Measurements from ENCODE around the gene RUSF1. TPM values are rescaled to one million over a fixed set of nuclear protein-coding genes. Genes with fewer than 3 reads are reported as not detected.

Gene RUSF1
- total and polyA plus RNA-seq, 8 donors, result 58.2 to 87.2 (median 77.7) TPM

DNA sequence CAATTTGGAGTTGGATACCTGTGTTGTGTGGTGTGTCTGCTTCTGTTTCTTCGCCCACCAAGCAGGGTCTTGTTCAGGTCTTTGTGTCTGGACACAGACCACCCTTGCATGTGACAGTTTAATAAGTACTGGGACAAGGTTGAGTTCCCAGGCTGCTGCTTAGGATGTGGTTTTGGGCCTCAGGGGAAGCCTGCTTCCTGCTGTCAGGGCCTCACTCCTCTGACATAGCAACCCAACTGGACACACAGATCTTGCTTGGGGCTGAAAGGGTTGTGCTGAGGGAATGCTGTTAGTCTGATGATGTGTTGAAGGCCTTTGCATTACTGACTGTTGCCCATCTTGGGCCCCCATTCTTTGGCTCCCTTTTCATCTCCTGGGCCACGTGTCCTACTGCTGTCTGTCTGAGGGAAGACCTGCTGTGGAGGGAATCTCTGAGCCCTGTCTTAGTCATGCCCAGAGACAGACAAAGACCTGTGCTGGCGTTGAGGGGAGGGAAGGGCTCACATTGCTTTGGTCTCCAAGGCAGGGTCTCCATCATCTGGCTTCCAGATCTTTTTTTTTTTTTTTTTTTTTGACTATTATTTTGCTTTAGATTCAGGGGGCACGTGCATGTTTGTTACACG lies 40.9 kb downstream of the RUSF1 start:
- DNase-seq (no peak), ATAC-seq (no peak)
- TF ChIP-seq, protein P1, sequence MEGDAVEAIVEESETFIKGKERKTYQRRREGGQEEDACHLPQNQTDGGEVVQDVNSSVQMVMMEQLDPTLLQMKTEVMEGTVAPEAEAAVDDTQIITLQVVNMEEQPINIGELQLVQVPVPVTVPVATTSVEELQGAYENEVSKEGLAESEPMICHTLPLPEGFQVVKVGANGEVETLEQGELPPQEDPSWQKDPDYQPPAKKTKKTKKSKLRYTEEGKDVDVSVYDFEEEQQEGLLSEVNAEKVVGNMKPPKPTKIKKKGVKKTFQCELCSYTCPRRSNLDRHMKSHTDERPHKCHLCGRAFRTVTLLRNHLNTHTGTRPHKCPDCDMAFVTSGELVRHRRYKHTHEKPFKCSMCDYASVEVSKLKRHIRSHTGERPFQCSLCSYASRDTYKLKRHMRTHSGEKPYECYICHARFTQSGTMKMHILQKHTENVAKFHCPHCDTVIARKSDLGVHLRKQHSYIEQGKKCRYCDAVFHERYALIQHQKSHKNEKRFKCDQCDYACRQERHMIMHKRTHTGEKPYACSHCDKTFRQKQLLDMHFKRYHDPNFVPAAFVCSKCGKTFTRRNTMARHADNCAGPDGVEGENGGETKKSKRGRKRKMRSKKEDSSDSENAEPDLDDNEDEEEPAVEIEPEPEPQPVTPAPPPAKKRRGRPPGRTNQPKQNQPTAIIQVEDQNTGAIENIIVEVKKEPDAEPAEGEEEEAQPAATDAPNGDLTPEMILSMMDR (IDR thresholded peaks at IDR 0.05), result no peak
- intact Hi-C loops (cut with DNase I), result no loop called here
- H3K4me1 ChIP-seq, result peaks cover 6 to 18% of the 10 kb centered on the region in 2 donors
- no peaks in the 10 kb centered on the region for H3K9me3 ChIP-seq
- H3K27me3 ChIP-seq, result peaks cover 0 to 11% of the 10 kb centered on the region in 2 donors
- no peak overlapping the region for H3K27ac ChIP-seq
- peaks cover 0 to 51% of the 10 kb centered on the region in 2 donors for H3K36me3 ChIP-seq
- H3K4me3 ChIP-seq, result no peak overlapping the region

DNA sequence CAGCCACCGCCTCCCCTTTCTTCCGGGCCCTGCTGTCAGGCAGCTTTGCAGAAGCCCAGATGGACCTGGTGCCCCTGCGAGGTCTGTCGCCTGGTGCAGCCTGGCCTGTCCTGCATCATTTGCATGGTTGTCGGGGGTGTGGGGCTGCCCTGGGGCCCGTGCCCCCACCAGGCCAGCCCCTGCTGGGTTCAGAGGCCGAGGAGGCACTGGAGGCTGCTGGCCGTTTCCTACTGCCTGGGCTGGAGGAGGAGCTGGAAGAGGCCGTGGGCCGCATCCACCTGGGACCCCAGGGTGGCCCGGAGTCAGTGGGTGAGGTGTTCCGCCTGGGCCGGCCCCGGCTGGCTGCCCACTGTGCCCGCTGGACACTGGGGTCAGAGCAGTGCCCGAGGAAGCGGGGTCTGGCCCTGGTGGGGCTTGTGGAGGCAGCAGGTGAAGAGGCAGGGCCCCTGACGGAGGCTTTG lies 41.8 kb downstream of the RUSF1 start:
- no peak overlapping the region for H3K4me3 ChIP-seq
- intact Hi-C loops (cut with DNase I), result no loop called here
- no peak for ATAC-seq

DNA sequence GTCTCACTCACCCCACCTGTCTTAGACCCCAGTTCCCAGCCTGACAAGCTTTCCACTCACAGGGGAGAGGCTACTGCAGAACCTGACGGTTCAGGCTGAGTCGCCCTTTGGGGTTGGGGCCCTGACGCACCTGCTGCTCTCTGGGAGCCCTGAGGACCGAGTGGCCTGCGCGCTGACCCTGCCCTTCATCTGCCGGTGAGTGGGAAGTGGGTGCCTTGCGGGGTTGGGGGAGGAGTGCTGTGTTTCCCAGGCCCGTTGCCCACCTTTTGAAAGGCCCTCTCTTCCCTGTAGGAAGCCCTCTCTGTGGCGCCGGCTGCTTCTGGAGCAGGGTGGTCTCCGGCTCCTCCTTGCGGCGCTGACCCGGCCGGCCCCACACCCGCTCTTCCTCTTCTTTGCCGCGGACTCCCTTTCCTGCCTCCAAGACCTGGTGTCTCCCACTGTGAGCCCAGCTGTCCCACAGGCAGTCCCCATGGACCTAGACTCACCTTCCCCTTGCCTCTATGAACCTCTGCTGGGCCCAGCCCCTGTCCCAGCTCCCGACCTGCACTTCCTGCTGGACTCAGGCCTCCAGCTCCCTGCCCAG lies 42.3 kb downstream of the RUSF1 start:
- H3K4me1 ChIP-seq, result peaks cover 0 to 13% of the 10 kb centered on the region in 2 donors
- DNase-seq, result no peak
- peaks cover 0 to 57% of the 10 kb centered on the region in 2 donors for H3K36me3 ChIP-seq
- H3K4me3 ChIP-seq, result no peak overlapping the region
- no peaks in the 10 kb centered on the region for H3K9me3 ChIP-seq
- no peaks in the 10 kb centered on the region for H3K27me3 ChIP-seq
- H3K27ac ChIP-seq, result no peak overlapping the region
- TF ChIP-seq, protein P1 (IDR thresholded peaks at IDR 0.05), result no peak
- intact Hi-C loops (cut with DNase I), result no loop called here
- no peak for ATAC-seq

More for the DNA sequence above, 41.8 kb downstream of the RUSF1 start:
- no peak for DNase-seq
- Histone ChIP-seq H3K27ac (no peak overlapping the region), H3K4me1 (peaks cover 5 to 12% of the 10 kb centered on the region in 2 donors), H3K36me3 (peaks cover 0 to 57% of the 10 kb centered on the region in 2 donors), H3K9me3 (no peaks in the 10 kb centered on the region), H3K27me3 (peaks cover 0 to 2% of the 10 kb centered on the region in 2 donors)
- TF ChIP-seq, protein P1 (IDR thresholded peaks at IDR 0.05), result no peak

DNA sequence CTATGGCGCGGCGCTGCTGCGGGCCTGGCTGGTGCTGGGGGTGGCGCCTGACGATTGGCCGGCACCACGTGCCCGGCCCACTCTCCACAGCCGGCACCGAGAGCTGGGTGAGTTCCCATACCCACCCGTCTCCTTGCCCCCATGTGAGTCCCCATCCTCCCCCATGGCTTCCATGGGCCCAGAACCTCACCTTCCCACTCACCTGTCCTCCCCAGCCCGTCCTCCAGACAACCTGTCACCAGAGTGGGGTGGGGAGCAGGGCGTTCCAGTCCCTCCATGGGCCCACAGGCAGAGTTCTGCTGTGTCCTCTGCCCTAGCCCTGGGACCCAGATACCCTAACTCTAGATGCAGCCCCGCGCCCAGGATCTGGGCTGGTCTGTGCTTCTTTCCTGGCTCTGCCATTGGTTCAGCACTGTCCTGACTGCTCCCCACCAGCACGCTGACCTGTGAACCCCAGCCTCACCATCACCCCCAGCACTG lies 43.4 kb downstream of the RUSF1 start:
- no peak for ATAC-seq
- TF ChIP-seq, protein P1 (IDR thresholded peaks at IDR 0.05), result no peak
- DNase-seq, result no peak
- Histone ChIP-seq H3K4me3 (no peak overlapping the region), H3K4me1 (peaks cover 6 to 23% of the 10 kb centered on the region in 2 donors), H3K9me3 (no peaks in the 10 kb centered on the region), H3K27me3 (no peaks in the 10 kb centered on the region), H3K36me3 (peaks cover 0 to 57% of the 10 kb centered on the region in 2 donors), H3K27ac (no peak overlapping the region)
- intact Hi-C loops (cut with DNase I), result no loop called here

DNA sequence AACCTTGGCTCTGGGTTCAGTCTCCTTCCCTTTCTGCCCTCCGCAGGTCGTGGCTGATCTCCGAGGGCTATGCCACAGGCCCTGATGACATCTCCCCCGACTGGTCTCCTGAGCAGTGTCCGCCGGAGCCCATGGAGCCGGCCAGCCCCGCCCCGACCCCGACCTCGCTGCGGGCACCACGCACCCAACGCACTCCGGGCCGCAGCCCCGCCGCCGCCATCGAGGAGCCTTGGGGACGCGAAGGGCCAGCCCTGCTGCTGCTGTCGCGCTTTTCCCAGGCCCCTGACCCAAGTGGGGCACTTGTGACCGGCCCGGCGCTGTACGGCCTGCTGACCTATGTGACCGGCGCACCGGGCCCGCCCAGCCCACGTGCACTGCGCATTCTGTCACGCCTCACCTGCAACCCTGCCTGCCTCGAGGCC lies 43.8 kb downstream of the RUSF1 start:
- ATAC-seq (no peak), DNase-seq (peak in 1 of 4 donors; percentile 81)
- no peak overlapping the region for H3K4me3 ChIP-seq
- TF ChIP-seq, protein P1 (IDR thresholded peaks at IDR 0.05), result no peak
- H3K27me3 ChIP-seq, result no peaks in the 10 kb centered on the region
- H3K27ac ChIP-seq, result no peak overlapping the region
- intact Hi-C loops (cut with DNase I), result no loop called here
- H3K36me3 ChIP-seq, result peaks cover 0 to 57% of the 10 kb centered on the region in 2 donors
- peaks cover 6 to 23% of the 10 kb centered on the region in 2 donors for H3K4me1 ChIP-seq
- H3K9me3 ChIP-seq, result no peaks in the 10 kb centered on the region
